Measurements from ENCODE around the gene TTC13. TPM values are rescaled to one million over a fixed set of nuclear protein-coding genes. Genes with fewer than 3 reads are reported as not detected.

The TTC13 gene
- total RNA-seq, 1 donor = 24.6 TPM

GRCh38 chr1:230943048-230943593 is 35.5 kb downstream of the TTC13 start:
- H3K27me3 ChIP-seq (ENCODE audit: insufficient read depth, low read length) = no peaks in the 10 kb centered on the region
- no peak overlapping the region for H3K4me3 ChIP-seq (ENCODE audit: low read length)
- no peaks in the 10 kb centered on the region for H3K9me3 ChIP-seq (ENCODE audit: low read depth, low read length)

GRCh38 chr1:230940848-230941247 is 37.8 kb downstream of the TTC13 start:
- Histone ChIP-seq H3K4me3 (ENCODE audit: low read length) (no peak overlapping the region), H3K27me3 (ENCODE audit: insufficient read depth, low read length) (no peaks in the 10 kb centered on the region), H3K9me3 (ENCODE audit: low read depth, low read length) (no peaks in the 10 kb centered on the region), H3K4me1 (ENCODE audit: insufficient read depth, low read length) (no peaks in the 10 kb centered on the region)

More at GRCh38 chr1:230943048-230943593, 35.5 kb downstream of the TTC13 start:
- H3K4me1 ChIP-seq (ENCODE audit: insufficient read depth, low read length) = no peaks in the 10 kb centered on the region

DNA sequence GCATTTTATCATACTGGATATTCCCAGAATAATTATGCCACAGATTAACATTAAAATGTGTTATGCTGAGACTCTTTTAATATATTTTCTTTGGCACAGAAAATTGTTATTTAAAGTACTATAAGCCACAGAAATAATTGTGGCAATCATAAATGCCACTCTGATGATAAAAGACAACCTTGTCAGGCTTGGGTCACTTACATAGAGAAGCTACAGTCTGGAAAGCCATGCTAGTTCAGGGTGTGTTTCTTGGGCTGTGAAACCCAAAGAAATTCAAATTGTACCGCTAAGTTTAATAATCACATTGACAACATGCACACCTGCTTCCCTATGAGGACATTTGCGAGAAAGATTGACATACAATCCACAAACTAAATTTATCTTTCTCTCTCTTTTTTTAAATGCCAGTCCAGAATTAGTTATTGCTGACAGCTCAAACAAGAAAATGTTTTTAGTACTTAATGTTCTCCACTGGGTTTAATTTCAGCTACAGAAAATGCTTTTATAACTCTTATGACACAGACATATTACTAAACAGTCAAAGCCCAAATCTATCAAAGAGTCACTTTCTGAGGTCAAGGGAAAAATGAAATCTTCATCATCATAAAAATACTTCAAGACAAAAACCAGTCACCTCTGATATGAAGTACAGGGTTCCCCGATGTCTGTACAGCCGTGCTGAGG is 38.7 kb downstream of the TTC13 start:
- Histone ChIP-seq H3K4me1 (ENCODE audit: insufficient read depth, low read length) (no peaks in the 10 kb centered on the region), H3K9me3 (ENCODE audit: low read depth, low read length) (no peaks in the 10 kb centered on the region), H3K27me3 (ENCODE audit: insufficient read depth, low read length) (no peaks in the 10 kb centered on the region), H3K4me3 (ENCODE audit: low read length) (no peak overlapping the region)

DNA sequence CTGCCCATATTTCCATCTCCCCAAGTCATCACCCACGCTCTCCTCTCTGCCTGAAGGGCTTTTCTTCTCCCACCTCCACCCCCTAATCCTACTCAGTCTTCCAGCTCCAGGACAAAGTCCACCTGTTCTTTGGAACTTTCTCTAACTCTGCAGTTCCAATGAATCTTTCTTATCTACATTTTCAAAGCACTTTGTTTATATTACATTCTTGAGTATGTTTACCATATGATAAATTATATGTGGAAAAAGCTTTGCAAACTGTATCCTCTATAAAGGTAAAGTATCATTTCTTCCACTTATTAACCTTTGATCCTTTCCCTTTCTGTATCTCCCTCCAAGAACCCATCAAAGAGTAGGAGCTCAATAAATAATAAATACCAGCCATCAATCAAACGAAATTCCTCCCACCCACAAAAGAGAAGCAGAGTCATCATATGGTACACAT is 39.7 kb downstream of the TTC13 start:
- Histone ChIP-seq H3K4me3 (ENCODE audit: low read length) (no peak overlapping the region), H3K4me1 (ENCODE audit: insufficient read depth, low read length) (no peaks in the 10 kb centered on the region), H3K27me3 (ENCODE audit: insufficient read depth, low read length) (no peaks in the 10 kb centered on the region), H3K9me3 (ENCODE audit: low read depth, low read length) (no peaks in the 10 kb centered on the region)

- Histone ChIP-seq H3K9me3 (ENCODE audit: low read depth, low read length) (no peaks in the 10 kb centered on the region), H3K4me3 (ENCODE audit: low read length) (no peak overlapping the region), H3K4me1 (ENCODE audit: insufficient read depth, low read length) (no peaks in the 10 kb centered on the region), H3K27me3 (ENCODE audit: insufficient read depth, low read length) (no peaks in the 10 kb centered on the region)
Measured at GRCh38 chr1:230937371-230937770, 41.3 kb downstream of the TTC13 start.

GRCh38 chr1:230936475-230936874 is 42.2 kb downstream of the TTC13 start:
- H3K9me3 ChIP-seq (ENCODE audit: low read depth, low read length) = no peaks in the 10 kb centered on the region
- H3K27me3 ChIP-seq (ENCODE audit: insufficient read depth, low read length) = no peaks in the 10 kb centered on the region
- H3K4me1 ChIP-seq (ENCODE audit: insufficient read depth, low read length) = no peaks in the 10 kb centered on the region
- no peak overlapping the region for H3K4me3 ChIP-seq (ENCODE audit: low read length)

DNA sequence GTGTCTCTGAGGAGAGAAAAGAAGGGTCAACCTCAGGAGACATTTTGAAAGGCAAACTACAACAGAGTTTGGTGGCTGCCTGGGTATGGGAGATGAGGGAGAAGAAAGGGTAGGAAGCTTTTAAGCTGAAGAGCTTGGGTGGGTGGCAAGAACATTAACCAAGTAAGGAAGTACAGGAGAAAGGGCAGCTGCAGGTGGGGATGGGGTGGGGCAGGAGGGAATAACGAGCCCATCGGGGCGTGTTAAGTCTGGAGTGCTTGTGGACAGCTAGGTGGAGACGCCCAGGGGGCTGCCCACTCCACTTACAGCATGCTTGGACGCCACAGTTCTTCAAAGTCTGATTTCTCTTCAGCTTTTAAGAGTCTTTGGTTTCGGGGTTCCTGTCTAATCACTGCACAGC is 42.8 kb downstream of the TTC13 start:
- Histone ChIP-seq H3K9me3 (ENCODE audit: low read depth, low read length) (no peaks in the 10 kb centered on the region), H3K4me1 (ENCODE audit: insufficient read depth, low read length) (no peaks in the 10 kb centered on the region), H3K27me3 (ENCODE audit: insufficient read depth, low read length) (no peaks in the 10 kb centered on the region), H3K4me3 (ENCODE audit: low read length) (no peak overlapping the region)

GRCh38 chr1:230930986-230931385 is 47.7 kb downstream of the TTC13 start:
- Histone ChIP-seq H3K9me3 (ENCODE audit: low read depth, low read length) (no peaks in the 10 kb centered on the region), H3K27me3 (ENCODE audit: insufficient read depth, low read length) (no peaks in the 10 kb centered on the region), H3K4me3 (ENCODE audit: low read length) (no peak overlapping the region), H3K4me1 (ENCODE audit: insufficient read depth, low read length) (no peaks in the 10 kb centered on the region)

GRCh38 chr1:230926182-230926581 is 52.5 kb downstream of the TTC13 start:
- Histone ChIP-seq H3K4me3 (ENCODE audit: low read length) (no peak overlapping the region), H3K27me3 (ENCODE audit: insufficient read depth, low read length) (no peaks in the 10 kb centered on the region), H3K9me3 (ENCODE audit: low read depth, low read length) (no peaks in the 10 kb centered on the region), H3K4me1 (ENCODE audit: insufficient read depth, low read length) (no peaks in the 10 kb centered on the region)

DNA sequence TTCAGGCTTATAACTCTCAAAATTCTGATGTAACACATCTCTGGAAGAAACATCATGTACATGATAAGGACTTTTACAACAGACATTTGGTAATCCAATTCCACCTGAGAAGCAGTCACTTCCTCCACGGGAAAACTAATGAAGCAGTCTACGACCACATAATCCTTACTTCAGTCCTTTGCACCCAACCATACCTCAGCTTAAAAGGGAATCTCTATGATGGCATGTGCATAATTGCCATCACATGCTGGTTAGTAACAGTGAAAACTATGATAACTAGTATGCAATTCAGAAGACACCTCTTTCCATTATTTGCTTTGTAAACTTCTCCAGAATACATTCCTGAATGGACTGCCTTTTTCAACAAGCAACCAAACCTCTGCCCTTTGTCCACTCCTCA is 53.1 kb downstream of the TTC13 start:
- Histone ChIP-seq H3K4me3 (ENCODE audit: low read length) (no peak overlapping the region), H3K27me3 (ENCODE audit: insufficient read depth, low read length) (no peaks in the 10 kb centered on the region), H3K9me3 (ENCODE audit: low read depth, low read length) (no peaks in the 10 kb centered on the region), H3K4me1 (ENCODE audit: insufficient read depth, low read length) (no peaks in the 10 kb centered on the region)

DNA sequence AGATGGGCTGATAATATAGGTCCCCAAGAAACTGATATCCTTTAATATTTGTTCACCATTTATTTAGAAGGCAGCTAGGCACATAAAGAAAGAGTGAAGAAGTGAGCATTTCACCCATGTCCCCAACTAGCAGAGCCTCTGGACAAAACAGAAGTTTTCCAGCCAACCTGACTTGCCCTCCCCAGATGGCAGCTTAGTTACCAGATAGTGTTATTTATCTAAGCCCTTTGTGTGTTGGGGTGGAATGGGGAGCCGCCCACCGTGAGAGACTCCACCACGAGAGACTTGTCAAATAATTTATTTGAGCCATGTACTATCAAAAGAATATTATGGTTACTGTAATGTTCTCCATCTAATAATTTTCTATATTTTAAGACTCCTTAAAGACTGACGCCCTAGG is 55.5 kb downstream of the TTC13 start:
- H3K27me3 ChIP-seq (ENCODE audit: insufficient read depth, low read length) = no peaks in the 10 kb centered on the region
- H3K4me1 ChIP-seq (ENCODE audit: insufficient read depth, low read length) = no peaks in the 10 kb centered on the region
- no peak overlapping the region for H3K4me3 ChIP-seq (ENCODE audit: low read length)
- H3K9me3 ChIP-seq (ENCODE audit: low read depth, low read length) = no peaks in the 10 kb centered on the region

DNA sequence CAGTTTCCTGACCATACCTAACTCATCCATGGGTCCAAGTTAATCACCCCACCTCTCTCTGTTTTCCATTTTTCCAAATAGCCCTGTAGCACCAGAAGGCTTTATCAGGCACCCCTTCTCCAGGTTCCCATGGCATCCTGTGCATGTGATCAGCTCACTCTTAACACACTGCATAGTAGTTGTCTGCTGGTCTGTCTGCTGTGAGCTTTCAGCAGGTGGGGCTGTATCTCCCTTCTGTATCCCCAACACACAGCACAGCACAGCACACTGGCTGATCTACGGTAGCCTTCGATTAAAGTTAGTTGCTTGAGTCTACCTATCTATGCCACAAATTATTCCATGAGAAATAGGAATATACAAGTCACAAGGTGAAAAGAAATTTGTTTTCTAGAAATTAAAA is 56.0 kb downstream of the TTC13 start:
- Histone ChIP-seq H3K27me3 (ENCODE audit: insufficient read depth, low read length) (no peaks in the 10 kb centered on the region), H3K4me1 (ENCODE audit: insufficient read depth, low read length) (no peaks in the 10 kb centered on the region), H3K9me3 (ENCODE audit: low read depth, low read length) (no peaks in the 10 kb centered on the region), H3K4me3 (ENCODE audit: low read length) (no peak overlapping the region)

- Histone ChIP-seq H3K4me3 (ENCODE audit: low read length) (no peak overlapping the region), H3K27me3 (ENCODE audit: insufficient read depth, low read length) (no peaks in the 10 kb centered on the region), H3K9me3 (ENCODE audit: low read depth, low read length) (no peaks in the 10 kb centered on the region), H3K4me1 (ENCODE audit: insufficient read depth, low read length) (no peaks in the 10 kb centered on the region)
Measured at GRCh38 chr1:230919207-230919606, 59.5 kb downstream of the TTC13 start.

DNA sequence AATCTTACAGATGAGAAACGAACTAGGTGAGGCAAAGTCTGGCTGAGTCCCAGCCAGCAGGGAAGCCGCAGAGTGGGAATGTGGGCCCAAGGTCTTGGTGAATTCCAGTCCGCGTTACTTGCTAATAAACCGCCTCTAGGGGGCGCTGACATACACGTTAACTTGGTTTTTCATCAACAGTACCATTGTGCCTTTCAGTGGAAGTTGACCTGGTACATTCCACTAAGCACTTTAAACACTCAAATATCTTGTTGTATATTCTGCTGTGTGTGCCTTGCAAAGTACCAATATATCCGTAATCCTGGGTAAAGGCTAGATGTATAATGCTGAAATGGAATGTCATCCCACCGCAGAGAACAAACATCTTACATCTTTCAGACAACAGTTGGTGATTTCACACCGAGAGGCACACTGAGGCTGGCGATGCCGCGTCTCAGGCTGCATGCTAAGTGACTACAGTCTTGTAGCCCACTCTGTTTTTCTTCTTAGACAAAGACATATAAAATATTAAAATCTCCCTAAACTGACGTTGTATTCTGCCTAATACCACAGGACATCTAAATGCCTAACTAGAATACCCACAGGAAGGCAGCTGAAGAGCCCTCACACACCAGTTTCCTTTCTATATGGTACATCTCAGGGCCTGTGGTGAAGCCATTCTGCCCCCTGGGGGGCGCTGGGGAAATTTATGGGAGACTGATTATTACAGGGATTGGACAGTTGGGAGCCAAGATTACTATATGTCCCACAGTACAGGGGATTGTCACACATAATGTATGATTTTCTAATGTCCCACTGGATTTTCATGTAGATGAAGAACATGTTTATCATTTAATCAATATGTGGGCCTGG is 61.2 kb downstream of the TTC13 start:
- no peaks in the 10 kb centered on the region for H3K9me3 ChIP-seq (ENCODE audit: low read depth, low read length)
- no peak overlapping the region for H3K4me3 ChIP-seq (ENCODE audit: low read length)
- no peaks in the 10 kb centered on the region for H3K27me3 ChIP-seq (ENCODE audit: insufficient read depth, low read length)
- no peaks in the 10 kb centered on the region for H3K4me1 ChIP-seq (ENCODE audit: insufficient read depth, low read length)

GRCh38 chr1:230916587-230917283 is 61.9 kb downstream of the TTC13 start:
- H3K4me1 ChIP-seq (ENCODE audit: insufficient read depth, low read length) = no peaks in the 10 kb centered on the region
- H3K9me3 ChIP-seq (ENCODE audit: low read depth, low read length) = no peaks in the 10 kb centered on the region
- H3K4me3 ChIP-seq (ENCODE audit: low read length) = no peak overlapping the region
- H3K27me3 ChIP-seq (ENCODE audit: insufficient read depth, low read length) = no peaks in the 10 kb centered on the region
